KOPT-K1 (cell line): ENCODE measurements around the gene STOML1.

Experiments
- H3K27ac ChIP-seq: fragments of 200-600 bp; sonication (generic); 2 replicates; pipeline ENCODE4 v1.5.1; 2016; ENCODE audit warnings: antibody characterized with exemption, mild to moderate bottlenecking, low read depth, low read length; ENCODE audit not compliant: poor library complexity, severe bottlenecking
- H3K36me3 ChIP-seq: fragments of 200-600 bp; sonication (generic); 2 replicates; pipeline ENCODE4 v1.5.1; 2017; ENCODE audit warnings: antibody characterized with exemption, mild to moderate bottlenecking, low read length, moderate library complexity; ENCODE audit not compliant: insufficient read depth
- H3K9me3 ChIP-seq: fragments of 200-600 bp; sonication (generic); 2 replicates; pipeline ENCODE4 v1.5.1; 2017; ENCODE audit warnings: antibody characterized with exemption, low read length, mild to moderate bottlenecking; ENCODE audit not compliant: insufficient read depth, poor library complexity, severe bottlenecking

Gene STOML1, protein sequence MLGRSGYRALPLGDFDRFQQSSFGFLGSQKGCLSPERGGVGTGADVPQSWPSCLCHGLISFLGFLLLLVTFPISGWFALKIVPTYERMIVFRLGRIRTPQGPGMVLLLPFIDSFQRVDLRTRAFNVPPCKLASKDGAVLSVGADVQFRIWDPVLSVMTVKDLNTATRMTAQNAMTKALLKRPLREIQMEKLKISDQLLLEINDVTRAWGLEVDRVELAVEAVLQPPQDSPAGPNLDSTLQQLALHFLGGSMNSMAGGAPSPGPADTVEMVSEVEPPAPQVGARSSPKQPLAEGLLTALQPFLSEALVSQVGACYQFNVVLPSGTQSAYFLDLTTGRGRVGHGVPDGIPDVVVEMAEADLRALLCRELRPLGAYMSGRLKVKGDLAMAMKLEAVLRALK

DNA sequence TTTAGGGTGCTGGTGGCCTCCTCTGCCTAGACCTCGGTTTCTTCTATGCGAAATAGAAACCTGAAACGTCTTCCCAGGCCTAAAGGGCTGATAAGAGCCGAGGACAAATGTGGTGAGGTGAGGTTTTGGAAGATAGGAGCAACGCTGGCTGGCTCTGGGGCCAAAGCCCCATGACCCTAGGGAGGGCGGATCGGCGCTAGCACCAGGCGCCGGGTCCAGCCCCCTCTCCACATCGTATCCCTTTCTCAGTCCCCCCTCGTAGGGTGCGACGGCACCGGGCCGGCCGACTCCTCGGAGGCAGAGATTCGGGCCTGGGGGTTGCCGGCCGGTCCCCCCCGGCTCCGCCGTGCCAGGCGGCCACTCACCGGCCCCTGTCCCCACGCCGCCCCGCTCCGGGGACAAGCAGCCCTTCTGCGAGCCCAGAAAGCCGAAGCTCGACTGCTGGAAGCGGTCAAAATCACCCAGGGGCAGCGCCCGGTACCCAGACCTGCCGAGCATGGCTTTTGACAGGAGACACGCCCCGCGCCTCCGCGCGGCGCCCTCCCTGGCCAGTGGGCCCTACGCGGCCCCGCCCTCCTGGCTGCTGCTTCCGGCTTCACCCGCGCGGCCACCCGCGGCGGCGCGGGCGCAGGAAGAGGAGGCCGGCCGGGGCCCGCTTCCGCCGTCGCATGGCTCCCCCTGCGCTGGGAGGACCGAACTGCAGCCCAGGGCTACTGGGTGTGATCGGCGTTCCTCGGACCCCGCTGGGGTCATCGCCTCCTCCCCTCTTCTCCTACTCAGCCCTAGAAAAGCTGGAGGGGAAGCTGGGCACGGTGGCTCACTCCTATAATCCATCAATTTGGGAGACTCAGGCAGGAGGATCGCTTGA is at the start of gene STOML1:
Gene STOML1 (minus strand): TSS at position 570 of the 868 bp plus-strand sequence. CDS start 72 bp downstream, at position 498.
- Histone ChIP-seq H3K27ac (peak within 1 kb of the TSS; percentile 69), H3K9me3 (no peaks in the 10 kb centered on the region), H3K36me3 (no peaks in the 10 kb centered on the region; the same call in 1 of the 2 replicates)

DNA sequence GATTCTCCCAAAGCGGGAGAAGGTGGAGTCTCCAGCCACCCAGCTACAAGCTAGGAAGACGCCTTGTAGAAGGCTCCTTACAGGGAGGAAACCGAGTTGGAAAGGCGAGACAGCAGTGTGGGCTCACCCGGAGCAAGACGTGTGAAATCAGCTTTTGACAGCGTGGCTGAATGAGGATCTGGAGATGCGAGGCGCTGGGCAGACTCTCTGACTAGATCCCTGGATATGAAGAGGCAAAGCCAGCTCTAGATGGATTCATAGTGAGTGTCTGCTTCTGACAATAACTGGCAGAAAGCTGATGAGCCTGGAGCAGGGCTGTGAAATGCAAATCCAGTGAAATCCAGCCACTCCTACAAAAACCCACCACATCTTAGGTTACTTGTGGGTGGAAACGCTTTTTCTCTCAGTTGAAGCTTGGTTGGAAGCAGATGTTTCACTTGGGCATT is 49.2 kb upstream of the STOML1 start:
- Histone ChIP-seq H3K36me3 (peaks cover 43% of the 10 kb centered on the region), H3K9me3 (no peaks in the 10 kb centered on the region), H3K27ac (no peak overlapping the region)

DNA sequence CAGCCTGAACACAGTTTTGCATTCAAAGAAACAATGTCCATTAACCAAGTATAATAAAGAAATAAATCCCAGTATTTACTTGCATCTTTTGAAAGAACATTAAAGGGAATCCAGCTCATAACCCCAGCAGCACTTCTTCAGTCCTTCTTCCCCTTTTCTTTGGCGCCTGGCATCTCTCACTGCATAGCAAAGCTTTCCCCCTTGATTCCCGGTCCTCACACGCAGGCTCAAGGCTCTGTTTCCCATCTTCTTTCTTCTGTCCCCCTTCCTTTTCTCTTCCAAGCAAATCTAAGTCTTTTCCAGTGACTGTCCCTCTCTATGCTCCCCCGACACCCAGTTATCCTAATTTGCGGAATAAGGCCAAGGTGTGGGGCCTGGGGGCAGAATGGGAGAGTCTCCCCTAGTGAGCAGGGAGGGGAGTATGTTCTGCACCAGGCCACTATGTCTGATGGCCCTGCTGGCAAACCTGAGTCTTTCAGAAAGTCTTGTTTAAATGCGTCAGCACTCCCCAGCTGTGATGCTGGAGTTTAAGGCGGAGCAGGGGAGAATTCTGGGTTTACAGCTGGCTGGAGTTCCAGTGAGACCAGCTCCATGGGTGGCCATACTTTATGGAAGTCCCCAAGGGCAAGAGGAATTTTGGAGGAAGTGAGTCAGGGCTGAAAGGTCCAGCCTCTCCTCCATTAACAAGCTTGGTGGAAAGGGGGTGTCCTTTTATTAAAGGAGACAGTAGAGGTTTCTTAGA is 48.2 kb upstream of the STOML1 start:
- H3K36me3 ChIP-seq = peaks cover 53% of the 10 kb centered on the region
- no peaks in the 10 kb centered on the region for H3K9me3 ChIP-seq
- H3K27ac ChIP-seq = no peak overlapping the region

DNA sequence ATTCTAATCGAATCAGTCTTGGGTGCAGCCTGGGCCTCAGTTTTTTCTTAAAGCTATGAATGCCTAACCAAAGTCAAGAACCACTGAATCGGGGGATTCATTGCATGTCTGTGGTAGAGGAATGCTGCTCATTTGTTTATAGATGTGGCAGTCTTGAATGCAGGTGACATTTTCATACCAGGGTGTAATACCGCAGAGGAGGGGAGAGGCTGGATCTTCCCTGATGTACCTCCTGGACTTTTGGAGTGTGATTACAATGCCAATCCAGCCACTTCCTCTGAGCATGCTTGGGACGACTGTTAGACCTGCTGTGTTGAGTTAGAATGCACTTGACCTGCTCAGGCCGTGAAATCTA is 47.5 kb upstream of the STOML1 start:
- H3K36me3 ChIP-seq = peaks cover 60% of the 10 kb centered on the region
- no peak overlapping the region for H3K27ac ChIP-seq
- H3K9me3 ChIP-seq = no peaks in the 10 kb centered on the region

DNA sequence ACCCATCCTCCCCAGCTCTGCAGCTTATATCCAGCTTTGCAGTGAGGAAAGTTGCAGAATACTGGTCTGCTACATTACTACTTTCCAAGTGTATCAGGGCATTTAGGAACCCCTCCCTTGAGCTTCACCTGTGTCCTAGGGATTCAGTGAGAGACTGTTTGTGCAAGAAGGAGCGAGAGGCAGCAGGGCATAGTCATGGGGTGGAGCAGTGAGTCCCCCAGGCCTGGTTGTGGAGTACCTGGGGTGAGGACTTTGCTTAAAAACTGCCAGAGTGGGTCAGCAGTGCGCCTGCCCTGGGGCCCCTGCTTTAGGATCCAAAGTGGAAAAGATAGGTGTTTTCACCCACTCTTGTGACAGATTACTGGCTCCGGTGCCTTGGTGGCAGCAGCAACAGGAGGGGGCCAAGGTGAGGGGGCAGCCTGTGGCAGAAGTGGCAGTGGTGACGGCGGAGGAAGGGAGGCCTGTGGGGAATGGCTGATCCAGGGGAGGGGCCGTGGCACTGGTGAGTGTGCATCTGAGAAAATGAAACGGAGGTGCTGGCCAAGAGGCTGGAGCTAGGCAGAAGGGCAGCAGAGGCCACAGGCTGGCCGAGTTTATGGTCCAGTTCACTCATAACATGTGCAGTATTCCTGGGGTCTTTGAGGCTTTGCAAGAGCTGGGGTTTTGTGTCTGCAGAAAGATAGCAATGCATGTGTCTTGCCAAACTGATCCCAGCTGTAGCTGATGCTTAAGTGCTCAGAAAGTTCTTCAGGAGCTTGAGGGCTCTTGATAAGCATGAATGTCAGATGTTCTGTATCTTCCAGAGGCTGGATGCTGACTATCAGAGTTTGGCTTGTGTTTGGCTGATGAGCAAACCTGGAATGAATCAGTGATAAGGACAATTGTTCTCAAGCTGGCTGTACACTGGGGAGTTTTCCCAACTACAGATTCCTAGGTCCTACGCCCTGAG is 46.9 kb upstream of the STOML1 start:
- H3K27ac ChIP-seq = no peak overlapping the region

DNA sequence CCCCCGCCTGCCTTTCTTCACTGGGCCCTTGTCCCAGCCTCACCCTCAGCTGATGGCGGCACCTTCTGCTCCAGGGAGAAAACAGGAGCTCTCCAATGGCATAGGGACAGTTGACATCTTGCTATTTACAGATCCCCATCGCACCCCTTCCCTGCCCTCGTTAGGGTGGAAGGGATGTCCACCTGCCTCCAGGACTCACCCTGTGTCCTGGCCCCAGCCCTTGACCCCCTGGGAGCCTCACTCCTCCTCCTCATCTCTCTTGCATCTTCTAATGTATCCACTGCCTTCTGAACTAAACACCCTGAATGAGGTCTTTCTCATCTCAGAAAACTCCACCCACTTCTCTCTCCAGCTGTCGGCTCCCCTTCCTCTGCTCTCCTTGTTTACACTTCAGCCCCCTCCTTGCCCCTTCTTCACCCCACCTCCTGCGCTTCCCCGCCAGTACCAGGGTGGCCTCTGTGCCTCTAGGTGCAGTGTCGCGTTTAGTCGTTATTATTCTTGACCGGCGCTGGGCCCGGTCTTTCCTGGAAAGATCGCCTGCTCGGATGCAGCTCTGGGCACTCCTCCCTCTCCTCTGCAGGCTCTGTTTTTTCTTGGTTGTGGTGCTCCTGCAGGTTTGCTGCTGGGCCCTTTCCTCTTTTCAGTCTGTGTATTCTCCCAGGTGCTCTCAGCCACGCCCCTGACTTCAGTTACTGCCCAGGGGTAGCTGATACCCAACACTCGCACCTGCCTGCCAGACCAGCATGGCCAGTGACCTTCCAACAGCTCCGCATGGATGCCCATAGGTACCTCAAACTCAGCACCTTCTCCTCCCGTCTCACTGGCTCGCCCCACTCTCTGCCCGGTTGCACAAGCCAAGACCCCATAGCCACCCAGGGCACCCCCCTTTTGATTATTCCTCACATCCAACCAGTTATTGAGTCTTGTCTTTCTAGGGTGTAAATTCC is 45.3 kb upstream of the STOML1 start:
- H3K27ac ChIP-seq = no peak overlapping the region
- H3K36me3 ChIP-seq = peaks cover 71% of the 10 kb centered on the region
- no peaks in the 10 kb centered on the region for H3K9me3 ChIP-seq

More for the DNA sequence above, 46.9 kb upstream of the STOML1 start:
- Histone ChIP-seq H3K36me3 (peaks cover 66% of the 10 kb centered on the region), H3K9me3 (no peaks in the 10 kb centered on the region)

DNA sequence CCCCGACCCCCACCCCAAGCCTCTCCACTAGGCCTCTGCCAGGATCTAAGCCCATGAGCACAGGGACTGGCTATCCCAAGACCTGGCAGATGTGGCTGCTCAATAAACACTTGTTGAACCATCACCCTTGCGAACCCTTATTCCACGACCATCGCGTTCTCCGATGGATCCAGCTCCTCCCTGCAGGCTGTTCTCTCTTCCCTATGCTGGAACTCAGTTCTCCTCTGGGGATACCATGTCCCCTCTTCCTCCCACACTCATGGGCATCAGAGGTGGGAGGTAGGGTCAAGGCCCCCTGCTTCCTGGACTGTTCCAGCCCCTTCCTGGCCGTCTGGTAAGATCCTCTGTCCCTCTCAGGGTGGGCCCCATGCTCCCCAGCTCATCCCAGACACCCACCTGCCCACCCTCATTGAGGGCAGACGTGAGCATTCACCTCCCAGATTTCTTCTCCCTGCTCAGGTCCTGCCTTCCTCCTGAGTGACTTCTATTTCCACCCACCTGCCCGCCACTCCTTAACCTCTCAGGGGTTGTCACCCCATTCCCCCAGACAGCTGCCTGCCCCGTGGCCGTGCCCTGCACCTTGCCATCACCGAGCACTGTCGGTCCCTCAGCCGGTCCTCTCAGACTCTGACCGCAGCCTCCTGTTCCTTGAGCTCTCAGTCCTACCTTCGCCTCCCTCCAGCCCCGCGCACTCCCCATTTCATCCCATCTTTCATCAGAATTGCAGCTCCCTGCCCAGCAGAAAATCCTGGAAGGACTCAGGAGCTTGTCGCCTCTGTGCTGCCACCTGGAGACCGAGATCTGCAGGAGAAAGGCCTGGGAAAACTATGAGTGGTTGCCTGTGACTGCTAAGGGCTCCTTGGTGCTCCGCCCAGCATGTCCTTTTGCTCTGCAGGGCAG is 44.4 kb upstream of the STOML1 start:
- H3K27ac ChIP-seq = no peak overlapping the region
- H3K9me3 ChIP-seq = no peaks in the 10 kb centered on the region
- peaks cover 78% of the 10 kb centered on the region for H3K36me3 ChIP-seq

DNA sequence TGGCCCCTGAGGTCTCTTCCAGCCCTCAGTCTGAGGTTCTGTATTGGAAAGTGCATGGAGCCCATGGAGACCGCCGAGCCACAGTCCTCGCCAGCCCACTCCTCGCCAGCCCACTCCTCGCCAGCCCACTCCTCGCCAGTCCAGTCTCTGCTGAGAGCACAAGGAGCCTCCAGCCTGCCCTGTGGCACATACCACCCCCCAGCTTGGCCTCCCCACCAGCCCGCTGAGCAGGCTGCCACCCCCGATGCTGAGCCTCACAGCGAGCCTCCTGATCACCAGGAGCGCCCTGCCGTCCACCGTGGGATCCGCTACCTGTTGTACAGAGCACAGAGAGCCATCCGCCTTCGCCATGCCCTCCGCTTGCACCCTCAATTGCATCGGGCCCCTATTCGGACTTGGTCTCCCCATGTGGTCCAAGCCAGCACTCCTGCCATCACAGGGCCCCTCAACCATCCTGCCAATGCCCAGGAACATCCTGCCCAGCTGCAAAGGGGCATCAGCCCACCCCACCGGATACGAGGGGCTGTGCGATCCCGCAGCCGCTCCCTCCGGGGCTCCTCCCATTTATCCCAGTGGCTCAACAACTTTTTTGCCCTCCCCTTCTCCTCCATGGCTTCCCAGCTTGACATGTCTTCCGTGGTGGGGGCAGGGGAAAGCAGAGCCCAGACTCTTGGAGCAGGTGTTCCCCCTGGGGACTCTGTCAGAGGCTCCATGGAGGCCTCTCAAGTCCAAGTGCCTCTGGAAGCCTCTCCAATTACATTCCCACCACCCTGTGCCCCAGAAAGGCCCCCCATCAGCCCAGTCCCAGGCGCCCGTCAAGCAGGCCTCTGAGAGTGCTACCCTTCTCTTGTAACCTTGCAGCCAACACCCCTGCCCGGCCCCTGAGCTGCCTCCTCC is 43.3 kb upstream of the STOML1 start:
- no peaks in the 10 kb centered on the region for H3K9me3 ChIP-seq
- no peak overlapping the region for H3K27ac ChIP-seq
- H3K36me3 ChIP-seq = peaks cover 78% of the 10 kb centered on the region

DNA sequence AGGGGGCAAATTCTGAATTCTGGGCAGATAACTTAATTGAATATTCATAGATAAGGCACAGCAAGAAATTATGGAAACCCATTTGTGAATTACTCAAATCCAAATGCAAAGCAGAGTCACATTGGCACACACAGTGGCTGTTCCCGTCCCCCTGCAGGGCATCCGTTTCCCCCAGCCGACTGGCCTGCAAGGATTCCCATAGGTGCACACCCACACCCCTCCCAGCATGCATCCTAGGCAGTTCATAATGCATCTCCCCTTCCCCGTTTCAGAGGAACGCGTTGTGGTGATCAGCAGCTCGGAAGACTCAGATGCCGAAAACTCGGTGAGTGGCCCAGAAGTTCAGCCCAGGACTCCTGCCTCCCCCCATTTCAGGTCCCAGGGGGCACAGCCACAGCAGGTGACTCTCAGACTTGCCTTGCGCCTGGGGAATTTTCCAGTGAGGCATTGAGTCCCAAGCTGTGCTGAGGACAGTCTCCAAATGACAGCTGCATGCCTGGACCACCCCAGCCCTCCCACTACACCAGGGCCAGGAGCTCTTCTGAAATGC is 42.2 kb upstream of the STOML1 start:
- Histone ChIP-seq H3K9me3 (no peaks in the 10 kb centered on the region), H3K36me3 (peaks cover 81% of the 10 kb centered on the region), H3K27ac (no peak overlapping the region)

DNA sequence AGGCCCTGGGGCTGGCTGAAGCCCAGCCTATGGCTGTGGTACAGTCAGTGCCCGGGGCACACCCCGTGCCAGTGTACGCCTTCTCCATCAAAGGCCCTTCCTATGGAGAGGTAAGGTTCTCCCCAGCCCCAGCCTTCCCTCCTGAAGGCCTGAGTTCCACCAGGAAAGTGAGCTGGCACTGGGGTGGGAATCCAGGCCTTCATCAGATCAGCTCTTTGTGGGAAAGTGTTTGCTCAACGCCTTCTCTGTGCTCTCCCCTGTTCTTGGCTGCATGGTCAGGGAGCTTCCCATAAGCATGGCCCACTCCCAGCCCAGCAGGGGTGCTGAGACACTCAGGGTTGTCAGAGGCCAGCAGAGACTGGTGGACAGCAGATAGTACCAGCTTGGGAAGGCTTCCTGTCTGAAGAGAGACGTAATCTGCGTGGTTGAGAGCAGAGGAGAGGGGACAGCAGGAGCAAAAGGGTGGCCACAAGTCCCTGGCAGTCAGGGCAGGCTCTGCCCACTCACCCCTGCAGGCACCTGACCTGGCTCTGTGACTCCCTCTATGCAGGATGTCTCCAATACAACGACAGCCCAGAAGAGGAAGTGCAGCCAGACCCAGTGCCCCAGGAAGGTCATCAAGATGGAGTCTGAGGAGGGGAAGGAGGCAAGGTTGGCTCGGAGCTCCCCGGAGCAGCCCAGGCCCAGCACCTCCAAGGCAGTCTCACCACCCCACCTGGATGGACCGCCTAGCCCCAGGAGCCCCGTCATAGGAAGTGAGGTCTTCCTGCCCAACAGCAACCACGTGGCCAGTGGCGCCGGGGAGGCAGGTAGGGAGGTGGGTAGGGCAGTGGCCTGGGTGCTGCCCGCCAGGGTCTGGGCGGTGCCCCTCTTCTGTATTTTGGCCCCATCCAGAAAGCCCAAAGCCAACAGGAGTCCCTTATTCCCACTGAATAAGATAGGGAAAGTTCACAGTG is 40.8 kb upstream of the STOML1 start:
- H3K36me3 ChIP-seq = peaks cover 80% of the 10 kb centered on the region
- H3K9me3 ChIP-seq = no peaks in the 10 kb centered on the region
- no peak overlapping the region for H3K27ac ChIP-seq

DNA sequence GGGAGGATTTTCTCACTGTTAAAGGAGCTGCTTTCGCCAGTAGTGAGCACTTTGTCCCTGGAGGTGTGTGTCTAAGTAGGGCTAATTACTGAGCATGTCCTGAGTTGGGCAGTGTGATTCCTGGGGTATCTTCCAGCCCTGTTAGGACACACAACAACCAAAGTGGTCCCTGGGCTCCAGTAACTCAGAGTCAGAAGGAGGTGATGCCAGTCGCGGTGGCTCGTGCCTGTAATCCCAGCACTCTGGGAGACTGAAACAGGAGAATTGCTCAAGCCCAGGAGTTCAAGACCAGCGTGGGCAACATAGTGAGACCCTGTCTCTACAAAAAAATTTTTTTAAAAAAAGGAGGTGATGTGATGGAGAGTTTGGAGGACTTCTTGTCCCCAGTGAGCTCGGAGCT is 40.0 kb upstream of the STOML1 start:
- no peaks in the 10 kb centered on the region for H3K9me3 ChIP-seq
- no peak overlapping the region for H3K27ac ChIP-seq
- peaks cover 80% of the 10 kb centered on the region for H3K36me3 ChIP-seq
